Coronary artery (tissue), 2 donors: ENCODE results near the gene BICD1.

Experiments used
- DNase-seq: peaks from one replicate; pipeline ENCODE4 v3.0.0-alpha.2; 2017; ENCODE audit warnings: low spot score
- H3K27ac ChIP-seq, 2 donors: fragments of 200-600 bp; sonication (generic); one replicate each; pipeline ENCODE4 v1.5.1; 2016 to 2019
- H3K4me3 ChIP-seq: fragments of 200-600 bp; sonication (generic); 2 replicates; pipeline ENCODE4 v1.5.1; 2016; ENCODE audit warnings: mild to moderate bottlenecking, moderate library complexity
- CTCF ChIP-seq: fragments of 200-600 bp; sonication (generic); IDR thresholded peaks from one replicate; pipeline ENCODE4 v1.5.1; 2019; ENCODE audit warnings: antibody characterized with exemption

The BICD1 gene

GRCh38 chr12:32151552-32151951, 44.9 kb downstream of the BICD1 start:
- no peak overlapping the region for H3K27ac ChIP-seq
- DNase-seq, result no peak
- H3K4me3 ChIP-seq, result no peak overlapping the region
- TF ChIP-seq CTCF, result no peak

- H3K4me3 ChIP-seq, result no peak overlapping the region
- no peak for TF ChIP-seq CTCF
- no peak for DNase-seq
- no peak overlapping the region for H3K27ac ChIP-seq
Measured at GRCh38 chr12:32155041-32155440, 48.4 kb downstream of the BICD1 start.

- no peak overlapping the region for H3K27ac ChIP-seq
Measured at GRCh38 chr12:32155961-32156529, 49.4 kb downstream of the BICD1 start.

GRCh38 chr12:32158525-32158924, 51.9 kb downstream of the BICD1 start:
- no peak overlapping the region for H3K4me3 ChIP-seq
- TF ChIP-seq CTCF, result no peak
- DNase-seq, result no peak
- no peak overlapping the region for H3K27ac ChIP-seq

More at GRCh38 chr12:32155961-32156529, 49.4 kb downstream of the BICD1 start:
- TF ChIP-seq CTCF, result no peak
- DNase-seq, result no peak
- H3K4me3 ChIP-seq, result no peak overlapping the region

GRCh38 chr12:32159381-32159780, 52.7 kb downstream of the BICD1 start:
- H3K4me3 ChIP-seq, result no peak overlapping the region
- H3K27ac ChIP-seq, result no peak overlapping the region

GRCh38 chr12:32159925-32160324, 53.3 kb downstream of the BICD1 start:
- TF ChIP-seq CTCF, result no peak
- DNase-seq, result no peak
- Histone ChIP-seq H3K4me3 (no peak overlapping the region), H3K27ac (no peak overlapping the region)

More at GRCh38 chr12:32159381-32159780, 52.7 kb downstream of the BICD1 start:
- DNase-seq, result no peak
- TF ChIP-seq CTCF, result no peak

- TF ChIP-seq CTCF, result no peak
- Histone ChIP-seq H3K27ac (no peak overlapping the region), H3K4me3 (no peak overlapping the region)
- no peak for DNase-seq
Measured at GRCh38 chr12:32161058-32161457, 54.4 kb downstream of the BICD1 start.
